ENCODE measurements around the gene HDAC9. TPM values are rescaled to one million over a fixed set of nuclear protein-coding genes. Genes with fewer than 3 reads are reported as not detected.

Gene HDAC9
- total RNA-seq, 6 donors from 2014 or later: 8.4 to 23.1 (median 10.4) TPM

GRCh38 chr7:18550574-18550973 lies 55.0 kb downstream of the HDAC9 start:
- H3K27me3 ChIP-seq: no peaks in the 10 kb centered on the region
- no peak overlapping the region for H3K27ac ChIP-seq
- DNase-seq (no peak), ATAC-seq (ENCODE audit: low FRiP score in 2 of 2) (no peak)
- WGBS, 2 donors: 85 to 95% methylated on average over 1 of the region's 1 CpG
- no peaks in the 10 kb centered on the region for H3K9me3 ChIP-seq
- TF ChIP-seq EP300 (IDR thresholded peaks at IDR 0.05) (no peak), CTCF (IDR thresholded peaks at IDR 0.05) (no peak), POLR2AphosphoS5 (IDR thresholded peaks at IDR 0.05) (no peak), POLR2A (IDR thresholded peaks at IDR 0.05) (no peak)
- H3K4me1 ChIP-seq: peaks cover 0 to 8% (median 0%) of the 10 kb centered on the region in 4 donors
- H3K4me3 ChIP-seq: no peak overlapping the region
- no peaks in the 10 kb centered on the region for H3K36me3 ChIP-seq

DNA sequence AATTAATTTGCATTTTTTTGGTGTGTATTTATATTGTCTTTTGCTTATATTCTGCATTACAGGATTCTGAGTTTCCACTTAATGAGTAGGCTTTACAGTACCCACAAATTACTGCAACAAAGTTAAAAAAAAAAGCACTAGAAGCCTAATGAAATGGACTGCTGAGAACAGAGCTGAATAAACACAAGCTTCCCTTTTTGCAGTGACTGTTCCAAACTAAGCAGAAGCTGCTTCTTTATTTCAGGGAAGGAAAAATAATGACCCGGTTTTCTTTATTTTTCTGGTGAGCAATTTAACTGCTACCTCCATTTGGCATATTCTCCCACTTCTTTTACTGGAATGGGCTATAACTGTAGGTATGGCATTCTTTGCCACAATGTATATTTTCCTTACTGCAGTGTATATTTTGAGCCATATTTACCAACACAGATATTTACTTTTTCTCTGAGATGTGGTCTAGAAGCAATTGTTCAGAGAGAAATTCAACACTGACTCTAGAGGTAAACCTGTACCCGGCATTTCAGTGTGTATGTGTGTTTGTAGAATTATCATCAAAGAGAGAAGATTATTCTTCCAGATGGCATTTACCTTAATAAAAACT lies 56.9 kb downstream of the HDAC9 start:
- H3K27ac ChIP-seq: no peak overlapping the region
- no peaks in the 10 kb centered on the region for H3K9me3 ChIP-seq
- ATAC-seq (ENCODE audit: low FRiP score in 2 of 2) (peak in 1 of 2 donors; percentile 36), DNase-seq (no peak)
- peaks cover 0 to 8% (median 0%) of the 10 kb centered on the region in 4 donors for H3K4me1 ChIP-seq
- WGBS, 2 donors: 29% methylated on average over 2 of the region's 2 CpGs
- H3K36me3 ChIP-seq: no peaks in the 10 kb centered on the region
- TF ChIP-seq EP300 (IDR thresholded peaks at IDR 0.05) (no peak), CTCF (IDR thresholded peaks at IDR 0.05) (no peak), POLR2A (IDR thresholded peaks at IDR 0.05) (no peak), POLR2AphosphoS5 (IDR thresholded peaks at IDR 0.05) (no peak)
- no peaks in the 10 kb centered on the region for H3K27me3 ChIP-seq
- no peak overlapping the region for H3K4me3 ChIP-seq

GRCh38 chr7:18552943-18553604 lies 57.5 kb downstream of the HDAC9 start:
- TF ChIP-seq CTCF (IDR thresholded peaks at IDR 0.05): no peak
- TF ChIP-seq EP300 (IDR thresholded peaks at IDR 0.05): no peak
- no peak for TF ChIP-seq POLR2A (IDR thresholded peaks at IDR 0.05)
- TF ChIP-seq POLR2AphosphoS5 (IDR thresholded peaks at IDR 0.05): no peak
- WGBS, 2 donors: 50 to 60% methylated on average over 8 of the region's 8 CpGs
- no peaks in the 10 kb centered on the region for H3K27me3 ChIP-seq
- H3K4me1 ChIP-seq: peaks cover 0 to 8% (median 0%) of the 10 kb centered on the region in 4 donors
- no peaks in the 10 kb centered on the region for H3K36me3 ChIP-seq
- ATAC-seq (ENCODE audit: low FRiP score in 2 of 2) (no peak), DNase-seq (no peak)
- no peaks in the 10 kb centered on the region for H3K9me3 ChIP-seq
- H3K27ac ChIP-seq: no peak overlapping the region
- no peak overlapping the region for H3K4me3 ChIP-seq

GRCh38 chr7:18553605-18554003 lies 58.1 kb downstream of the HDAC9 start:
- no peak overlapping the region for H3K27ac ChIP-seq
- peaks cover 0 to 8% (median 0%) of the 10 kb centered on the region in 4 donors for H3K4me1 ChIP-seq
- H3K4me3 ChIP-seq: no peak overlapping the region
- no peaks in the 10 kb centered on the region for H3K27me3 ChIP-seq
- no peak for ATAC-seq (ENCODE audit: low FRiP score in 2 of 2)
- WGBS, 2 donors: 66 to 75% methylated on average over 3 of the region's 3 CpGs
- no peak for TF ChIP-seq CTCF (IDR thresholded peaks at IDR 0.05)
- no peaks in the 10 kb centered on the region for H3K9me3 ChIP-seq
- H3K36me3 ChIP-seq: no peaks in the 10 kb centered on the region
- DNase-seq: no peak

GRCh38 chr7:18555120-18555519 lies 59.6 kb downstream of the HDAC9 start:
- TF ChIP-seq CTCF (IDR thresholded peaks at IDR 0.05): no peak
- TF ChIP-seq EP300 (IDR thresholded peaks at IDR 0.05): no peak
- no peak for TF ChIP-seq POLR2A (IDR thresholded peaks at IDR 0.05)
- no peak for TF ChIP-seq POLR2AphosphoS5 (IDR thresholded peaks at IDR 0.05)
- WGBS, 2 donors: 65 to 73% methylated on average over 1 of the region's 1 CpG

More at GRCh38 chr7:18555120-18555519, 59.6 kb downstream of the HDAC9 start:
- H3K9me3 ChIP-seq: no peaks in the 10 kb centered on the region
- H3K4me1 ChIP-seq: peaks cover 0 to 8% (median 0%) of the 10 kb centered on the region in 4 donors
- no peaks in the 10 kb centered on the region for H3K36me3 ChIP-seq
- no peak overlapping the region for H3K27ac ChIP-seq
- no peak overlapping the region for H3K4me3 ChIP-seq
- DNase-seq (no peak), ATAC-seq (ENCODE audit: low FRiP score in 2 of 2) (no peak)
- no peaks in the 10 kb centered on the region for H3K27me3 ChIP-seq
